ENCODE results near the gene DNM3. TPM values are rescaled to one million over a fixed set of nuclear protein-coding genes. Genes with fewer than 3 reads are reported as not detected.
A peak's percentile ranks its signal among the peaks of the same experiment; 100 is the strongest.

Gene DNM3
- total and polyA plus RNA-seq, 4 donors = 2.1 to 16.3 (median 5.6) TPM

GRCh38 chr1:172185211-172185610 lies 343.9 kb downstream of the DNM3 start:
- peaks cover 1 to 57% (median 10%) of the 10 kb centered on the region in 5 donors for H3K4me1 ChIP-seq (ENCODE audit: control insufficient read depth in 5 of 5, insufficient read depth in 5 of 5, low read length in 5 of 5)
- peak in 2 of 3 donors; percentile 76 to 83 for DNase-seq
- TF ChIP-seq, protein P1, sequence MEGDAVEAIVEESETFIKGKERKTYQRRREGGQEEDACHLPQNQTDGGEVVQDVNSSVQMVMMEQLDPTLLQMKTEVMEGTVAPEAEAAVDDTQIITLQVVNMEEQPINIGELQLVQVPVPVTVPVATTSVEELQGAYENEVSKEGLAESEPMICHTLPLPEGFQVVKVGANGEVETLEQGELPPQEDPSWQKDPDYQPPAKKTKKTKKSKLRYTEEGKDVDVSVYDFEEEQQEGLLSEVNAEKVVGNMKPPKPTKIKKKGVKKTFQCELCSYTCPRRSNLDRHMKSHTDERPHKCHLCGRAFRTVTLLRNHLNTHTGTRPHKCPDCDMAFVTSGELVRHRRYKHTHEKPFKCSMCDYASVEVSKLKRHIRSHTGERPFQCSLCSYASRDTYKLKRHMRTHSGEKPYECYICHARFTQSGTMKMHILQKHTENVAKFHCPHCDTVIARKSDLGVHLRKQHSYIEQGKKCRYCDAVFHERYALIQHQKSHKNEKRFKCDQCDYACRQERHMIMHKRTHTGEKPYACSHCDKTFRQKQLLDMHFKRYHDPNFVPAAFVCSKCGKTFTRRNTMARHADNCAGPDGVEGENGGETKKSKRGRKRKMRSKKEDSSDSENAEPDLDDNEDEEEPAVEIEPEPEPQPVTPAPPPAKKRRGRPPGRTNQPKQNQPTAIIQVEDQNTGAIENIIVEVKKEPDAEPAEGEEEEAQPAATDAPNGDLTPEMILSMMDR (IDR thresholded peaks at IDR 0.05; ENCODE audit: control extremely low read depth, extremely low read depth) = no peak
- H3K9ac ChIP-seq (ENCODE audit: insufficient read depth in 1 of 2, low read length in 2 of 2) = peak overlapping the region in 1 of 2 donors; percentile 34
- no peaks in the 10 kb centered on the region for H3K9me3 ChIP-seq (ENCODE audit: control insufficient read depth in 4 of 4, insufficient read depth in 3 of 4, low read length in 3 of 4)
- H3K4me3 ChIP-seq = no peak overlapping the region
- no peak for ATAC-seq (ENCODE audit: insufficient read depth, low FRiP score)
- H3K27me3 ChIP-seq (ENCODE audit: control insufficient read depth in 3 of 3, insufficient read depth in 3 of 3, low read length in 2 of 3) = no peaks in the 10 kb centered on the region
- H3K27ac ChIP-seq (ENCODE audit: low read depth in 1 of 2, low read length in 1 of 2) = no peak overlapping the region
- no peaks in the 10 kb centered on the region for H3K36me3 ChIP-seq (ENCODE audit: control insufficient read depth in 4 of 4, insufficient read depth in 4 of 4, low read length in 4 of 4)

- Histone ChIP-seq H3K9me3 (ENCODE audit: control insufficient read depth in 4 of 4, insufficient read depth in 3 of 4, low read length in 3 of 4) (no peaks in the 10 kb centered on the region), H3K36me3 (ENCODE audit: control insufficient read depth in 4 of 4, insufficient read depth in 4 of 4, low read length in 4 of 4) (no peaks in the 10 kb centered on the region), H3K4me1 (ENCODE audit: control insufficient read depth in 5 of 5, insufficient read depth in 5 of 5, low read length in 5 of 5) (peaks cover 1 to 49% (median 10%) of the 10 kb centered on the region in 5 donors), H3K9ac (ENCODE audit: insufficient read depth in 1 of 2, low read length in 2 of 2) (no peak overlapping the region), H3K27ac (ENCODE audit: low read depth in 1 of 2, low read length in 1 of 2) (no peak overlapping the region), H3K27me3 (ENCODE audit: control insufficient read depth in 3 of 3, insufficient read depth in 3 of 3, low read length in 2 of 3) (no peaks in the 10 kb centered on the region), H3K4me3 (no peak overlapping the region)
- DNase-seq (peak in 1 of 3 donors; percentile 13), ATAC-seq (ENCODE audit: insufficient read depth, low FRiP score) (no peak)
- WGBS, 2 donors = 85 to 92% methylated on average over 3 of the region's 3 CpGs
- TF ChIP-seq, protein P1 (IDR thresholded peaks at IDR 0.05; ENCODE audit: control extremely low read depth, extremely low read depth) = no peak
These were observed 344.7 kb downstream of the DNM3 start for GRCh38 chr1:172185996-172186395.

DNA sequence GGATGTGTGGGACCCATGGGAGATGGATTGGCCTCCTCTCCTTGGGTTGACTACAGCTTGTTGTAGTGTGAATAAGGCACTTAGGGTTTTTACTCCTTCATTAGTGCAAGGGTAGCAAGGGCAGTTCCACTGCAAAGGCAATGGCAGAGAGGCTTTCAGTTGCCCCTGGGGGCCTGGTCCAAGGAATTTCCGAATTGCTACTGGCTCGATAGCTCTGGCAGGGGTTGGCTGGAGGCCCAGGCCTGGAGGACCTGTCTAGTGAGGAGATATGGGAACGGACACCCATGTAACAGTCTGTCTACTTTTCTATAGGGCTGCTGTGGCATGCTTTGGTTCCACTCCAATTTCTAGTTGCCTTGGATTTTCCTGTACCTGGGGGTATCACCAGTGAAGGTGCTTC lies 360.3 kb downstream of the DNM3 start:
- TF ChIP-seq, protein P1 (IDR thresholded peaks at IDR 0.05; ENCODE audit: control extremely low read depth, extremely low read depth) = no peak
- DNase-seq = no peak
- Histone ChIP-seq H3K27ac (ENCODE audit: low read depth in 1 of 2, low read length in 1 of 2) (no peak overlapping the region), H3K4me3 (no peak overlapping the region), H3K4me1 (ENCODE audit: control insufficient read depth in 5 of 5, insufficient read depth in 5 of 5, low read length in 5 of 5) (peaks cover 0 to 14% (median 2%) of the 10 kb centered on the region in 5 donors), H3K36me3 (ENCODE audit: control insufficient read depth in 4 of 4, insufficient read depth in 4 of 4, low read length in 4 of 4) (no peaks in the 10 kb centered on the region), H3K27me3 (ENCODE audit: control insufficient read depth in 3 of 3, insufficient read depth in 3 of 3, low read length in 2 of 3) (no peaks in the 10 kb centered on the region), H3K9ac (ENCODE audit: insufficient read depth in 1 of 2, low read length in 2 of 2) (no peak overlapping the region), H3K9me3 (ENCODE audit: control insufficient read depth in 4 of 4, insufficient read depth in 3 of 4, low read length in 3 of 4) (peaks cover 0 to 19% (median 1%) of the 10 kb centered on the region in 4 donors)
- 59 to 96% methylated on average over 3 of the region's 3 CpGs for WGBS, 2 donors
- no peak for ATAC-seq (ENCODE audit: insufficient read depth, low FRiP score)

Measured in lung (tissue), 12 donors.